Hypothalamus (tissue), 51 donors: ENCODE results near the gene BCL3.
"Not testable (repeated sequence)": the region's sequence is repeated elsewhere in the genome, so short reads cannot be mapped to it uniquely, and the experiment has no call there.

Experiments
- DNase-seq, 51 donors: peaks; one replicate each; lab custom pipeline; 2025; lab: John Stamatoyannopoulos, UW

The BCL3 gene

GRCh38 chr19:44720396-44720795 lies 28.1 kb upstream of the BCL3 start:
- DNase-seq: not testable (repeated sequence)

GRCh38 chr19:44720945-44721344 lies 27.6 kb upstream of the BCL3 start:
- no peak for DNase-seq

- DNase-seq: not testable (repeated sequence)
Observed at GRCh38 chr19:44721369-44721768, 27.1 kb upstream of the BCL3 start.

GRCh38 chr19:44722131-44723121 lies 26.1 kb upstream of the BCL3 start:
- peak in 3 of 51 donors; percentile 2 to 25 (median 23) for DNase-seq

GRCh38 chr19:44723299-44723951 lies 25.1 kb upstream of the BCL3 start:
- no peak for DNase-seq

GRCh38 chr19:44723952-44724319 lies 24.6 kb upstream of the BCL3 start:
- peak in 46 of 51 donors; percentile 7 to 78 (median 50) for DNase-seq

GRCh38 chr19:44725251-44725650 lies 23.3 kb upstream of the BCL3 start:
- no peak for DNase-seq

GRCh38 chr19:44725684-44726083 lies 22.8 kb upstream of the BCL3 start:
- no peak for DNase-seq

GRCh38 chr19:44726465-44726864 lies 22.0 kb upstream of the BCL3 start:
- no peak for DNase-seq

GRCh38 chr19:44728178-44728577 lies 20.3 kb upstream of the BCL3 start:
- DNase-seq: no peak

- DNase-seq: no peak
Observed at GRCh38 chr19:44729516-44730033, 18.9 kb upstream of the BCL3 start.

- DNase-seq: no peak
Observed at GRCh38 chr19:44731081-44731480, 17.4 kb upstream of the BCL3 start.

- DNase-seq: no peak
Observed at GRCh38 chr19:44731622-44732021, 16.9 kb upstream of the BCL3 start.

GRCh38 chr19:44732235-44733014 lies 16.1 kb upstream of the BCL3 start:
- DNase-seq: no peak

- DNase-seq: no peak
Observed at GRCh38 chr19:44734357-44734756, 14.2 kb upstream of the BCL3 start.

GRCh38 chr19:44735011-44735410 lies 13.5 kb upstream of the BCL3 start:
- no peak for DNase-seq

- DNase-seq: no peak
Observed at GRCh38 chr19:44737238-44738071, 11.1 kb upstream of the BCL3 start.

GRCh38 chr19:44738136-44738535 lies 10.4 kb upstream of the BCL3 start:
- DNase-seq: no peak

- DNase-seq: peak in 2 of 51 donors; percentile 12 to 18
Observed at GRCh38 chr19:44738603-44739558, 9.6 kb upstream of the BCL3 start.
